Psoas muscle (tissue), 8 donors: ENCODE data around the gene CLEC11A. TPM values are rescaled to one million over a fixed set of nuclear protein-coding genes. Genes with fewer than 3 reads are reported as not detected.

Experiments
- ATAC-seq, 4 donors: fragments of 200-7000 bp; cut with Tn5 transposase; one replicate each; pipeline ENCODE4 v1.9.1; 2020; ENCODE audit warnings: moderate library complexity in 3 of 4, mild to moderate bottlenecking in 2 of 4
- DNase-seq, 2 donors: peaks; one replicate each; pipeline ENCODE4 v3.0.0-alpha.2; 2020
- H3K27ac ChIP-seq: fragments of 200-600 bp; one replicate; pipeline ENCODE4 v1.8.0; 2022
- H3K27me3 ChIP-seq, 3 donors: fragments of 200-600 bp in 1 of 3; one replicate each; pipeline versions ENCODE4 v1.6.1 to v1.8.0; 2013 to 2022; ENCODE audit warnings: low read length in 2 of 3, mild to moderate bottlenecking in 2 of 3, moderate library complexity in 1 of 3; ENCODE audit not compliant: insufficient read depth in 3 of 3
- H3K36me3 ChIP-seq, 2 donors: fragments of 200-600 bp in 1 of 2; one replicate each; pipeline versions ENCODE4 v1.6.1 to v1.8.0; 2013 to 2022; ENCODE audit warnings: low read depth in 1 of 2, mild to moderate bottlenecking in 1 of 2, moderate library complexity in 1 of 2; ENCODE audit not compliant: insufficient read depth in 1 of 2
- H3K4me1 ChIP-seq: fragments of 200-600 bp; one replicate; pipeline ENCODE4 v1.8.0; 2022
- H3K4me3 ChIP-seq: fragments of 200-600 bp; one replicate; pipeline ENCODE4 v1.8.0; 2022; ENCODE audit warnings: mild to moderate bottlenecking
- H3K9me3 ChIP-seq: fragments of 200-600 bp; one replicate; pipeline ENCODE4 v1.8.0; 2022
- CTCF ChIP-seq: fragments of 200-600 bp; IDR thresholded peaks from one replicate; pipeline ENCODE4 v1.8.0; 2022; ENCODE audit warnings: antibody characterized with exemption
- WGBS, 3 donors: extraction: QIAGEN DNeasy Blood & Tissue Kit; methylation state at CpG; one replicate each; pipeline versions ENCODE4 v1.1.6 to v1.1.7; 2013; 5-methylcytosine and 5-hydroxymethylcytosine counted together
- intact Hi-C, 2 donors: fragments of 100-400 bp; cut with DNase I; formaldehyde crosslinking; loops; one replicate each; pipeline versions ENCODE4 v1.11.0 to v1.14.2; 2022
- polyA plus RNA-seq, 3 donors: library from polyadenylated mRNA; stranded (reverse); fragments of 200-250 nt; gene quantifications; one replicate each; pipeline ENCODE4 v1.2.3, GENCODE V29; 2013
- total RNA-seq, 4 donors: library from RNA; stranded (reverse); fragmentation: NEBNext Ultra II Directional in 2 of 4; extraction: Animal tissue kit (Norgen Biotek cat#: 25700) in 2 of 4; gene quantifications; one replicate each; pipeline versions ENCODE4 v1.2.1 to v1.2.4, GENCODE V29; 2021 to 2023
- donor health status: healthy with polysubstance abuse.
- donor health status: DM: no; HTN: no; CAD: no; lungs with moderate emphysema.
- donor health status: Bipolar disorder and iron deficiency.
- donor health status: healthy.
- donor health status: DM: yes; HTN: yes; CAD: no.
- donor health status: DM: no; HTN: no; CAD: no.
- donor health status: DM: no; HTN: no; CAD: no.
- donor health status: DM: yes; HTN: yes; CAD: no.

CLEC11A gene
- total and polyA plus RNA-seq, 7 donors, result 0.83 to 4.5 (median 1.7) TPM

GRCh38 chr19:50739132-50739913 lies 16.2 kb downstream of the CLEC11A start:
- no peaks in the 10 kb centered on the region for H3K36me3 ChIP-seq
- H3K9me3 ChIP-seq, result no peaks in the 10 kb centered on the region
- intact Hi-C loops, result no loop called here
- H3K27me3 ChIP-seq, result peaks cover 3 to 33% (median 8%) of the 10 kb centered on the region in 3 donors
- no peak for TF ChIP-seq CTCF
- 63 to 68% (median 64%) methylated on average over 23 of the region's 23 CpGs for WGBS, 3 donors
- no peak overlapping the region for H3K4me3 ChIP-seq
- ATAC-seq, result no peak
- H3K27ac ChIP-seq, result no peak overlapping the region
- no peak for DNase-seq
- H3K4me1 ChIP-seq, result no peaks in the 10 kb centered on the region

- intact Hi-C loops, result no loop called here
- peaks cover 1 to 33% (median 8%) of the 10 kb centered on the region in 3 donors for H3K27me3 ChIP-seq
- DNase-seq, result no peak
- TF ChIP-seq CTCF, result no peak
- H3K27ac ChIP-seq, result no peak overlapping the region
- no peaks in the 10 kb centered on the region for H3K36me3 ChIP-seq
- H3K9me3 ChIP-seq, result no peaks in the 10 kb centered on the region
- 47 to 51% (median 50%) methylated on average over 11 of the region's 11 CpGs for WGBS, 3 donors
- no peak for ATAC-seq
- H3K4me3 ChIP-seq, result no peak overlapping the region
- no peaks in the 10 kb centered on the region for H3K4me1 ChIP-seq
Observed at GRCh38 chr19:50739914-50740426, 16.8 kb downstream of the CLEC11A start.

GRCh38 chr19:50741179-50741933 lies 18.2 kb downstream of the CLEC11A start:
- ATAC-seq (no peak), DNase-seq (no peak)
- no peak for TF ChIP-seq CTCF
- Histone ChIP-seq H3K4me3 (no peak overlapping the region), H3K36me3 (no peaks in the 10 kb centered on the region), H3K27ac (no peak overlapping the region), H3K9me3 (no peaks in the 10 kb centered on the region), H3K27me3 (peaks cover 0 to 30% (median 8%) of the 10 kb centered on the region in 3 donors), H3K4me1 (no peaks in the 10 kb centered on the region)
- WGBS, 3 donors, result 67 to 72% (median 67%) methylated on average over 18 of the region's 18 CpGs
- intact Hi-C loops, result no loop called here

- peaks cover 0 to 19% (median 7%) of the 10 kb centered on the region in 3 donors for H3K27me3 ChIP-seq
Observed at GRCh38 chr19:50743537-50743936, 20.4 kb downstream of the CLEC11A start.

More at GRCh38 chr19:50743537-50743936, 20.4 kb downstream of the CLEC11A start:
- no peak for ATAC-seq
- no peaks in the 10 kb centered on the region for H3K36me3 ChIP-seq
- H3K4me3 ChIP-seq, result no peak overlapping the region
- H3K9me3 ChIP-seq, result no peaks in the 10 kb centered on the region
- WGBS, 3 donors, result 83 to 89% (median 88%) methylated on average over 6 of the region's 6 CpGs
- DNase-seq, result no peak
- H3K27ac ChIP-seq, result no peak overlapping the region
- intact Hi-C loops, result no loop called here
- H3K4me1 ChIP-seq, result no peaks in the 10 kb centered on the region
- TF ChIP-seq CTCF, result no peak
